HEK293 (cell line): ENCODE data around the gene FILIP1.

Experiments used
- CTCF ChIA-PET: fragments of 350-600 bp; formaldehyde crosslinking; extraction: SDS; loops from one replicate; lab custom pipeline; 2021; ENCODE audit warnings: antibody characterized with exemption; lab: Yijun Ruan, JAX
- POLR2A ChIA-PET: fragments of 300-600 bp; formaldehyde crosslinking; extraction: SDS; loops from one replicate; lab custom pipeline; 2020; ENCODE audit warnings: antibody characterized with exemption, inconsistent platforms; lab: Yijun Ruan, JAX
- H3K27ac ChIP-seq: fragments of 200-500 bp; sonication (Bioruptor generic); 2 replicates; pipeline ENCODE4 v1.5.1; 2014; ENCODE audit warnings: low read depth, low read length, control low read depth, inconsistent platforms; ENCODE audit errors: extremely low read depth
- H3K36me3 ChIP-seq, 2 experiments: fragments of 200-500 bp in 1 of 2; sonication (Bioruptor generic) in 1 of 2; 1 replicate in 1 of 2; 2 replicates in 1 of 2; pipeline ENCODE4 v1.5.1; 2014 to 2017; ENCODE audit warnings: inconsistent platforms in 2 of 2, low read length in 2 of 2; ENCODE audit not compliant: control insufficient read depth in 2 of 2, insufficient read depth in 1 of 2
- H3K4me1 ChIP-seq: fragments of 200-500 bp; sonication (Bioruptor generic); 2 replicates; pipeline ENCODE4 v1.5.1; 2014; ENCODE audit warnings: mild to moderate bottlenecking, low read length, inconsistent platforms; ENCODE audit not compliant: control insufficient read depth, insufficient read depth
- H3K4me3 ChIP-seq: 2 replicates; pipeline ENCODE4 v1.5.1; 2011; ENCODE audit warnings: low read depth, mild to moderate bottlenecking, control low read depth, low read length, moderate library complexity
- H3K9me3 ChIP-seq: fragments of 200-500 bp; sonication (Bioruptor generic); 2 replicates; pipeline ENCODE4 v1.5.1; 2014; ENCODE audit warnings: low read depth, low read length, inconsistent platforms; ENCODE audit not compliant: control insufficient read depth, insufficient read depth
- GLIS2 ChIP-seq: fragments of 450-650 bp; formaldehyde crosslinking; IDR thresholded peaks from 2 replicates; pipeline ENCODE4 v1.5.1; 2016; ENCODE audit warnings: missing biosample characterization, missing genetic modification characterization
- WT1 ChIP-seq: fragments of 450-650 bp; formaldehyde crosslinking; IDR thresholded peaks from 2 replicates; pipeline ENCODE4 v1.5.1; 2016; ENCODE audit warnings: missing biosample characterization, missing genetic modification characterization
- ZBTB48 ChIP-seq: fragments of 450-650 bp; formaldehyde crosslinking; IDR thresholded peaks from 2 replicates; pipeline ENCODE4 v1.5.1; 2016; ENCODE audit warnings: missing biosample characterization, missing genetic modification characterization
- ZBTB6 ChIP-seq: fragments of 450-650 bp; formaldehyde crosslinking; IDR thresholded peaks from 2 replicates; pipeline ENCODE4 v1.5.1; 2017; ENCODE audit warnings: missing biosample characterization, missing genetic modification characterization
- ZNF10 ChIP-seq: fragments of 450-650 bp; formaldehyde crosslinking; IDR thresholded peaks from 2 replicates; pipeline ENCODE4 v1.5.1; 2017; ENCODE audit warnings: missing biosample characterization, missing genetic modification characterization
- ZNF133 ChIP-seq: fragments of 450-650 bp; formaldehyde crosslinking; IDR thresholded peaks from 2 replicates; pipeline ENCODE4 v1.5.1; 2016; ENCODE audit warnings: missing biosample characterization, missing genetic modification characterization
- ZNF2 ChIP-seq: fragments of 450-650 bp; formaldehyde crosslinking; IDR thresholded peaks from 2 replicates; pipeline ENCODE4 v1.5.1; 2016; ENCODE audit warnings: missing biosample characterization, missing genetic modification characterization
- ZNF23 ChIP-seq: fragments of 450-650 bp; formaldehyde crosslinking; IDR thresholded peaks from 2 replicates; pipeline ENCODE4 v1.5.1; 2016; ENCODE audit warnings: missing biosample characterization, missing genetic modification characterization, borderline replicate concordance
- ZNF311 ChIP-seq: fragments of 450-650 bp; formaldehyde crosslinking; IDR thresholded peaks from 2 replicates; pipeline ENCODE4 v1.5.1; 2017; ENCODE audit warnings: missing biosample characterization, missing genetic modification characterization, borderline replicate concordance
- ZNF341 ChIP-seq: fragments of 450-650 bp; formaldehyde crosslinking; IDR thresholded peaks from 2 replicates; pipeline ENCODE4; 2016; ENCODE audit warnings: low read depth, missing biosample characterization, missing genetic modification characterization
- ZNF398 ChIP-seq: fragments of 450-650 bp; formaldehyde crosslinking; IDR thresholded peaks from 2 replicates; pipeline ENCODE4 v1.5.1; 2017; ENCODE audit warnings: missing biosample characterization, missing genetic modification characterization
- ZNF416 ChIP-seq: fragments of 450-650 bp; formaldehyde crosslinking; IDR thresholded peaks from 2 replicates; pipeline ENCODE4 v1.5.1; 2016; ENCODE audit warnings: missing biosample characterization, missing genetic modification characterization
- ZNF596 ChIP-seq: fragments of 450-650 bp; IDR thresholded peaks from 2 replicates; pipeline ENCODE4 v1.5.0; 2018; ENCODE audit warnings: missing biosample characterization, mild to moderate bottlenecking, missing genetic modification characterization, moderate library complexity
- ZNF629 ChIP-seq: fragments of 450-650 bp; formaldehyde crosslinking; IDR thresholded peaks from 2 replicates; pipeline ENCODE4 v1.5.1; 2017; ENCODE audit warnings: missing biosample characterization, missing genetic modification characterization
- ZNF76 ChIP-seq: fragments of 450-650 bp; formaldehyde crosslinking; IDR thresholded peaks from 2 replicates; pipeline ENCODE4; 2016; ENCODE audit warnings: low read depth, missing biosample characterization, missing genetic modification characterization, borderline replicate concordance
- ZNF785 ChIP-seq: fragments of 450-650 bp; formaldehyde crosslinking; IDR thresholded peaks from 2 replicates; pipeline ENCODE4 v1.5.1; 2016; ENCODE audit warnings: missing biosample characterization, missing genetic modification characterization
- ZSCAN23 ChIP-seq: fragments of 450-650 bp; formaldehyde crosslinking; IDR thresholded peaks from 2 replicates; pipeline ENCODE4 v1.5.1; 2016; ENCODE audit warnings: missing biosample characterization, missing genetic modification characterization
- TF ChIP-seq, protein P1 (sequence below): fragments of 450-650 bp; formaldehyde crosslinking; IDR thresholded peaks from 2 replicates; pipeline ENCODE4 v1.5.0; 2017; ENCODE audit warnings: missing biosample characterization, missing genetic modification characterization, borderline replicate concordance

The FILIP1 gene

DNA sequence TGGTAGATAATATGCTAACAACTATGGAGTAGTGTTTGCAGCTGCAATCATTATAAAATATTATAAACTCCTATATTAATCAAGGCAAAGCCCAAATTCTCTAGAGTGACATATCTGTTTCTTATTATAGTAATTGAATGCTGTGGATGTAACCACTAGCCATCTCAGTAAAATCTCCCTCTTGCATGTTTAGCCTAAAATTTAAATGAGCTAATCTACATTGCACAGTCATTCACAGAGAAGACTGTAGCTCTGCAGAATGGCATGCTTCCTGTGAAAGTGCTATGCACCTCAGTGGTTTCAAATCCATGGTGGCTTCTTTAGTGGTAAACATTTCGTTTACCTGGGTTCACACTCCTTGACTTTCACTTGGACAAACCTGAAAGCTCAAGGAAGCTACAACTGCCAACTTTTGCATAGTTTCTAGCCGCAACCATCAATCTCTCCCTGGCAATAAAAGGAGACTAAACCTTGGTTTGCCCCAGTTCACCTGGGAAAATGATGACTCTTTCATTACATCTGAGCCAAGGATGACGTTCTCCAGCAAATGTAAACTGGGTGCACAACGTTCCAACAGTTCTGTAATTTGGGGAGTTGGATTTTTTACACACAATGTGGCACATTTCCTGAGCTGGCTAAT is 47.2 kb downstream of the FILIP1 start:
- no peaks in the 10 kb centered on the region for H3K9me3 ChIP-seq
- H3K4me3 ChIP-seq, result no peak overlapping the region
- ChIA-PET CTCF (interaction anchor here (0.6 to 1.1 kb wide), 2 partner anchors 77 to 167 kb away, joined by 3 to 5 read pairs; no protein-coding TSS in a partner anchor), POLR2A (no interaction called here)
- no peaks in the 10 kb centered on the region for H3K4me1 ChIP-seq
- H3K27ac ChIP-seq, result no peak overlapping the region
- no peak for TF ChIP-seq WT1 (tag by site-specific recombination)
- no peak for TF ChIP-seq ZNF76 (tag by site-specific recombination)
- TF ChIP-seq ZNF596, result no peak
- no peak for TF ChIP-seq ZNF398 (tag by site-specific recombination)
- no peak for TF ChIP-seq ZBTB6 (tag by site-specific recombination)
- TF ChIP-seq ZNF10 (tag by site-specific recombination), result no peak
- no peak for TF ChIP-seq ZNF416 (tag by site-specific recombination)
- TF ChIP-seq ZBTB48 (tag by site-specific recombination), result no peak
- TF ChIP-seq ZNF341, result no peak
- TF ChIP-seq ZNF311 (tag by site-specific recombination), result no peak
- no peak for TF ChIP-seq ZNF2 (tag by site-specific recombination)
- no peak for TF ChIP-seq ZSCAN23 (tag by site-specific recombination)
- no peak for TF ChIP-seq GLIS2 (tag by site-specific recombination)
- no peak for TF ChIP-seq ZNF785 (tag by site-specific recombination)
- no peaks in the 10 kb centered on the region for H3K36me3 ChIP-seq

GRCh38 chr6:75445738-75446137 is 47.9 kb downstream of the FILIP1 start:
- TF ChIP-seq ZNF133 (tag by site-specific recombination) (no peak), ZNF23 (tag by site-specific recombination) (no peak), ZNF629 (no peak), ZBTB48 (tag by site-specific recombination) (no peak)
- TF ChIP-seq, protein P1, sequence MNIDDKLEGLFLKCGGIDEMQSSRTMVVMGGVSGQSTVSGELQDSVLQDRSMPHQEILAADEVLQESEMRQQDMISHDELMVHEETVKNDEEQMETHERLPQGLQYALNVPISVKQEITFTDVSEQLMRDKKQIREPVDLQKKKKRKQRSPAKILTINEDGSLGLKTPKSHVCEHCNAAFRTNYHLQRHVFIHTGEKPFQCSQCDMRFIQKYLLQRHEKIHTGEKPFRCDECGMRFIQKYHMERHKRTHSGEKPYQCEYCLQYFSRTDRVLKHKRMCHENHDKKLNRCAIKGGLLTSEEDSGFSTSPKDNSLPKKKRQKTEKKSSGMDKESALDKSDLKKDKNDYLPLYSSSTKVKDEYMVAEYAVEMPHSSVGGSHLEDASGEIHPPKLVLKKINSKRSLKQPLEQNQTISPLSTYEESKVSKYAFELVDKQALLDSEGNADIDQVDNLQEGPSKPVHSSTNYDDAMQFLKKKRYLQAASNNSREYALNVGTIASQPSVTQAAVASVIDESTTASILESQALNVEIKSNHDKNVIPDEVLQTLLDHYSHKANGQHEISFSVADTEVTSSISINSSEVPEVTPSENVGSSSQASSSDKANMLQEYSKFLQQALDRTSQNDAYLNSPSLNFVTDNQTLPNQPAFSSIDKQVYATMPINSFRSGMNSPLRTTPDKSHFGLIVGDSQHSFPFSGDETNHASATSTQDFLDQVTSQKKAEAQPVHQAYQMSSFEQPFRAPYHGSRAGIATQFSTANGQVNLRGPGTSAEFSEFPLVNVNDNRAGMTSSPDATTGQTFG, result no peak
- TF ChIP-seq, all 188 proteins: peak for 0
- H3K9me3 ChIP-seq, result no peaks in the 10 kb centered on the region
- H3K4me3 ChIP-seq, result no peak overlapping the region
- ChIA-PET CTCF (interaction anchor here (1.2 to 1.4 kb wide), 2 partner anchors 16 to 78 kb away, joined by 3 read pairs; no protein-coding TSS in a partner anchor), POLR2A (no interaction called here)
- H3K36me3 ChIP-seq, result no peaks in the 10 kb centered on the region
- H3K27ac ChIP-seq, result no peak overlapping the region
- no peaks in the 10 kb centered on the region for H3K4me1 ChIP-seq
